22Rv1 (cell line): Measurements from ENCODE around the gene CDK14.

Experiments
- ZFX ChIP-seq: fragments of 450-650 bp; IDR thresholded peaks from 2 replicates; pipeline ENCODE4 v1.6.1; 2017; ENCODE audit warnings: antibody characterized with exemption, borderline replicate concordance
- TF ChIP-seq, protein P1 (sequence below): fragments of 450-650 bp; IDR thresholded peaks from 2 replicates; pipeline ENCODE4 v1.5.1; 2017; ENCODE audit warnings: mild to moderate bottlenecking

DNA sequence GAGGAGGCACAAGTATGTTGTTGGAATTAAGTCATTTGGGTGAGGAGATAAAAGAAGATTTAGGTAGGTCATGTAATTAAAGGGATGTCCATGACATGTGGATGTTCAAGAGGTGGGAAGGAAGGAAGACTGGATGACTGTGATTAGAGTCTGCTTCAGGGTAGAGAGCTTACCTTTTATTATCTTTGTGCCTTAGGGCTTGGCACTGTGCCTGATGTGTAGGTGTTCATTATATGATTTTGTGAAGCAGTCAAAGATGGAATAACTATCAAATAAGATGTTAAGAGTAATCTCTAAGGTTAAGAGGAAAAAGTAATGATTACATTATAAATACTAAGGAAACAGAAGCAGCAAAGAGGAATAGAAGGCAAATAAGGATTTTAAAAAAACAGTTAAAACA is 97.8 kb downstream of the CDK14 start:
- TF ChIP-seq, protein P1, sequence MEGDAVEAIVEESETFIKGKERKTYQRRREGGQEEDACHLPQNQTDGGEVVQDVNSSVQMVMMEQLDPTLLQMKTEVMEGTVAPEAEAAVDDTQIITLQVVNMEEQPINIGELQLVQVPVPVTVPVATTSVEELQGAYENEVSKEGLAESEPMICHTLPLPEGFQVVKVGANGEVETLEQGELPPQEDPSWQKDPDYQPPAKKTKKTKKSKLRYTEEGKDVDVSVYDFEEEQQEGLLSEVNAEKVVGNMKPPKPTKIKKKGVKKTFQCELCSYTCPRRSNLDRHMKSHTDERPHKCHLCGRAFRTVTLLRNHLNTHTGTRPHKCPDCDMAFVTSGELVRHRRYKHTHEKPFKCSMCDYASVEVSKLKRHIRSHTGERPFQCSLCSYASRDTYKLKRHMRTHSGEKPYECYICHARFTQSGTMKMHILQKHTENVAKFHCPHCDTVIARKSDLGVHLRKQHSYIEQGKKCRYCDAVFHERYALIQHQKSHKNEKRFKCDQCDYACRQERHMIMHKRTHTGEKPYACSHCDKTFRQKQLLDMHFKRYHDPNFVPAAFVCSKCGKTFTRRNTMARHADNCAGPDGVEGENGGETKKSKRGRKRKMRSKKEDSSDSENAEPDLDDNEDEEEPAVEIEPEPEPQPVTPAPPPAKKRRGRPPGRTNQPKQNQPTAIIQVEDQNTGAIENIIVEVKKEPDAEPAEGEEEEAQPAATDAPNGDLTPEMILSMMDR, result no peak
- no peak for TF ChIP-seq ZFX
